NCI-H2029 (cell line): ENCODE measurements around the gene POLN.

Experiments used
- DNase-seq: peaks from one replicate; lab custom pipeline; 2025; lab: John Stamatoyannopoulos, UW

POLN gene

GRCh38 chr4:2069161-2069971, 172.6 kb downstream of the POLN start:
- no peak for DNase-seq

- no peak for DNase-seq
Measured at GRCh38 chr4:2068566-2068965, 173.4 kb downstream of the POLN start.

- DNase-seq, result no peak
Measured at GRCh38 chr4:2068198-2068470, 173.8 kb downstream of the POLN start.

DNA sequence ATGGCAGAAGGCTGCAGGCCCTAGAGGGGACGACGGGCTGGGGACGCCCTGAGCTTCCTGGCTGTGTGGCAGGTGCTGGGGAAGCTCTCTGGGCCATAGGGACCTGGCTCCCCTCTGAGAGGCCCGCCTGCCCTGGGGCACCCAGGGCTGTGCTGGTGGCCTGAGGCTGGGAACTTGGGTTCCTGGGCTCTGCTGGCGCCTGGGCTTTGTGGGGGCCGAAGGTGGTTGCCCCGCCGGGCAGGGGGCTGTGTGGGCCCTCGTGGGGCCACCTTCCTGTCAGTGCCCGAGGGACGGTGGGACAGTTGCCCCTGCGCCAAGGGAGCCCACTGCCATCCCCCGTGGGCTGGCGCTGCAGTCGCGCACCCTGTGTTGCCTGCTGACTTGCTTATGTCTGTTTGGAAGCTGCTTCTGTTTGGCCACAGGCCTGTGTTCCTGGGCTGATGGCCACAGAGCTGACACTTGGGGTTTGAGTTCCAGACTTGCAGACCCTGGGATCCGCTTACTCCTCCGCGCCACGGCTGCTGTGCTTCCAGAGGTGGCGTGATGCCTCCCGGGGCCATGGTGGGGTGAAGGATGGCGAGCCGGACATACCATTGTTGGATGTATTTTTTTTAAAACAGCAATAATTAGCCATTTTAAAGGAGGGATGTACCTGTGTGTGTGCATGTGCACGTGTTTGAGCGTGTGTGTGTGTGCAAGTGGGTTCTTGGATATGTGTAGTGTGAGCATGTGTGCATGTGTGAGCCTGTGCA, 174.3 kb downstream of the POLN start:
- no peak for DNase-seq

DNA sequence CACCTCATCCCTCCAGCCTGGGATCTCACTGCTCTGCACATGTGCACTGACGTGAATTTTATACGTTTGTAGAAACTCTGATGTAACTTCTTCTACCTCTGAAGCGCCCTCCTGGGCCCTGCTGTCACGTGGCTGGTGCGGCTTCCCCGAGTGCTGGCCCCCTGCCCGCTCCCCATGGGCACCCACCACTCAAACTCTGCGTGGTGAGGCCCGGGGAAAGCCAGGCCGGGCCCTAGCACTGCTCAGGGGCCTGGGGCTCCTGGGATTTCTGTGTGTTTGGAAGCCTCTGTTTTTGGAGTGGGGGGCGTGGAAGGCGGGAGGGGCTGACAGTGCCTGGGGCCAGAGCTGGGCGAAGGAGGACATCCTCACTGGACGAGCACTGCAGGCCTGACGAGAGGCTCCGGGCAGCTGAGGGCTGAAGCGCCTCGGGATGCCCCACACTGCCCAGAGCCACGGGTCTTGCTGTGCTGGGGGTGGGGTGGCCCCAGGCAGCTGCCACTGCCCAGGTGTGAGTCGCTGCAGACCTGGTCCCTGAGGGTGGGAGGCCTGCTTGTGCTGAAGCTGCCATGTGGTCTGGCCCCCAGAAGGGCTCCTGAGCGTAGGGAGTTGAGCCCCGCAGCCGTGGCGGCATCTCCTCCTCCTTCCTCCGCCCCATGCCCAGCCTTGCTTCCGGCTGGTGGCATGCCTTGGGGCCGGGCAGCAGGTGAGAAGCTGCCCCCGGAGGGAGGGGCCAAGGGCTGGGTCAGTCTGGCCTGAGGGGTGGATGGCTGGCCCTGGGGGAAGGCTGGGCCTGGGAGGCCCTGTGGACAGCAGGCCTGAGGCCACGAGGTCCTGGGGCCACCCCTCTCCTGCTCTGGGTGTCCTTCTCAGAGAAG, 175.1 kb downstream of the POLN start:
- DNase-seq, result no peak

DNA sequence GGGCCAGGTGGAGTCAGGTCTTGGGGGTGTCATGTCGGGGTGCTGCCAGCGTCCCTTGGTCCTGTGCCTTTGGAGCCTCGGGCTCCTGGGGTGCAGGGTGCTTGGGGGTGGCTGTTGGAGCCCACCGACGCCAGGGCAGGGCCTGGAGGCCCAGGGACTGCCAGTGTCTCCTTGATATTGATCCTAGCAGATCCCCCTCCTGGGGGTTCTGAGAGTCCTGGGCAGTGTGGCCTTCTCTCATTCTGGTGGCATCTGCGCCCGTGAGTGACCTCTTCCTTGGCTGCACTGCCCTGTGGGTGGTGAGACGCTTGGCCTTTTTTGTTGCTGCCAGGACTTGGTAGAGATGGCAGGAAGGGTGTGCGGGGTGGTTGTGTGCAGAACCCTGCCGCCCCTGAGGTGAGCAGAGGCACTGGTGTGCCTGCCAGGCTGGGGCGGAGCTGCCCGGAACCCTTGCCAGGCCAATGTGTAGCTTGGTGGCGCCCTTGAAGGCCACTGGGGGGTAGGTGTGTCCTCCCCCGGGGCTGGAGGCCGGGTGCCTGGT, 175.8 kb downstream of the POLN start:
- no peak for DNase-seq

DNA sequence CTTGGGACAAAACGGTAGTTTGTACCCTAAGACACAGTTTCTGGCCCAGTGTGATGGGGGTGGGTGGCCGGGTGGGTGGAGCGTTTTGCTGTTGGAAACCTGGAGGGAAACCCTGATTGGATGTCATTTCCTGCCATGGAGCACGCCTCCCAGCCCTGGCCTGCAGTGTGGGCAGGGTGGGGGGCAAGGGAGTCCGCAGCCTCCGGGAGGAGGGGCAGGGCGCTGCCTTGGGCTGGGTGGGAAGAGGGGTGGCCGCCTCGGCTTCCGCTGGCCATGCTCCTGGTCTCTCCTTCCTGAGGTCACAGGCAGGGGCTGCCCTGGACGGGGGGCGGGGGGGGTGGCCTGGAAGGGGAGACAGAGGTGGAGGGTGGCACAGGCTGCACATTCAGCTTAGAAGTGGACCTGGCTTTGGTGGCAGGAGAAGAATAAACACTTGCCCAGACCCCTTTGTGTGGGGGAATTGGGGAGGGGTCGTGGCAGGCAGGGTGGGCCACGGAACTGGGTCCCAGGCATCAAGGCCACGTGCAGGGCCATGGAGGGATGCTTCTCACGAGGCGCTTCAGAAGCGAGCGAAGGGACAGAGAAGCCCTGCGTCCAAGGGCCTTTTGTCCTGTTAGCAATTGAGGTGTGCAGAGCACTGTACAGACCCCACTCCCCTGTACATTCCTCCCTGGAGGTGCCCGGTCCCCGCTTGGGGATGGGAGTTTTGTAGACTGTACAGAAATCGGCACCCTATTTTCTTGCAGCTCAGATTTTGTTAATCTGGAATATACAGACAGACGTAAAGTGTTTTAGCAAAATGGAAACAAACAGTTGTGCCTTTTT, 176.6 kb downstream of the POLN start:
- no peak for DNase-seq

DNA sequence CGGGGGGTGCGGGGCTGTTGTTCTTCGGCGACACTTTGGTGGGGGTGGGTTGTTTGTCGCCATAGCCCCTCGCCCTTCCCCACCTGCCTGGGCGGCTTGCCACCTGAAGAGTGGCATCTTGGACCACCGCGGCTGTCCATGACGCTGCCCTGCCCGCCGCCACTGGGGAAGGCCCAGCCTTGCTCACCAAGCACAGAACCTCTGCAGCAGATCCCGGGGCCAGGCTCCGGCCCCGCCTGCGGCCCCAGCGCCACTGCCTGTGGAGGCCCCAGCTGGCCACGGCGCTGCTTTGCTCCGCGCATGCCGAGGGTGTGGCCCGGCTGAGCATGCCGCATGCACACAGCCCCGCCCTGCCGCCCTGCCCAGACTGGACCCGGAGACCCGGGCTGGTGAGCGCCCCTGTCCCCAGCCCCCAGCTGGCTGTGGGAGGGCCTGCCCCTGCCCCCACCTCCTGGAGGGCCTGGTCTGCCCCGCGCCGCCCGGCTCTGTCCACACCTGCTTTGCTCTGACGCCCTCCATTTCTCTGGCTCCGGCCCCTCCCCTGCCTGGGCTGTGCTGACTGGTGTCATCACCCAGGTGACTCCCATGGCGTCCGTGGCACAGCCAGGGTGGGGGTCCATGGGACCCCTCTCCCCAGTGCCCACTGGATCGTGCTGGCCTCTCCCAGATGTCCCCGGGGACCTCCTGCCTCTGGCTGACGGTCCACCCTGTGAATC, 177.5 kb downstream of the POLN start:
- DNase-seq, result no peak

DNA sequence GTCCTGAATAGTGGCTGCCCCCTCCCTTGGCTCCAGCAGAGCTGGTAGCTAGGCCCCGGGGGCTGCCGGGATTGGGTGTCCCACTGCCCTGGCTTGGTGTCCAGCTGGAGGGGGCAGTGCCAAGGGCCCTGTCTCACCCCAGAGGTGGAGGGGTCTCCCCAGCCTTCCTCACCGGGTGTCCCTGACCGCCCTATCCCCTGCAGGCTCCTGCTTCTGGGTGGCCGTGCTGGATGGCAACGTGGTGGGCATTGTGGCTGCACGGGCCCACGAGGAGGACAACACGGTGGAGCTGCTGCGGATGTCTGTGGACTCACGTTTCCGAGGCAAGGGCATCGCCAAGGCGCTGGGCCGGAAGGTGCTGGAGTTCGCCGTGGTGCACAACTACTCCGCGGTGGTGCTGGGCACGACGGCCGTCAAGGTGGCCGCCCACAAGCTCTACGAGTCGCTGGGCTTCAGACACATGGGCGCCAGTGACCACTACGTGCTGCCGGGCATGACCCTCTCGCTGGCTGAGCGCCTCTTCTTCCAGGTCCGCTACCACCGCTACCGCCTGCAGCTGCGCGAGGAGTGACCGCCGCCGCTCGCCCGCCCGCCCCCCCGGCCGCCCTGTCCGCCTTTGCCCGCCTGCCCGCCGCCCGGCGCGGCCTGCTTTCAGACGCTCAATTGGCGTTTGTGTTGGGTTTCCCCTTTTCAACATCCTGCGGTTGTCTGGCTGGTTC, 178.2 kb downstream of the POLN start:
- no peak for DNase-seq

- no peak for DNase-seq
Measured at GRCh38 chr4:2062808-2063524, 179.0 kb downstream of the POLN start.

GRCh38 chr4:2062168-2062807, 179.6 kb downstream of the POLN start:
- DNase-seq, result no peak

DNA sequence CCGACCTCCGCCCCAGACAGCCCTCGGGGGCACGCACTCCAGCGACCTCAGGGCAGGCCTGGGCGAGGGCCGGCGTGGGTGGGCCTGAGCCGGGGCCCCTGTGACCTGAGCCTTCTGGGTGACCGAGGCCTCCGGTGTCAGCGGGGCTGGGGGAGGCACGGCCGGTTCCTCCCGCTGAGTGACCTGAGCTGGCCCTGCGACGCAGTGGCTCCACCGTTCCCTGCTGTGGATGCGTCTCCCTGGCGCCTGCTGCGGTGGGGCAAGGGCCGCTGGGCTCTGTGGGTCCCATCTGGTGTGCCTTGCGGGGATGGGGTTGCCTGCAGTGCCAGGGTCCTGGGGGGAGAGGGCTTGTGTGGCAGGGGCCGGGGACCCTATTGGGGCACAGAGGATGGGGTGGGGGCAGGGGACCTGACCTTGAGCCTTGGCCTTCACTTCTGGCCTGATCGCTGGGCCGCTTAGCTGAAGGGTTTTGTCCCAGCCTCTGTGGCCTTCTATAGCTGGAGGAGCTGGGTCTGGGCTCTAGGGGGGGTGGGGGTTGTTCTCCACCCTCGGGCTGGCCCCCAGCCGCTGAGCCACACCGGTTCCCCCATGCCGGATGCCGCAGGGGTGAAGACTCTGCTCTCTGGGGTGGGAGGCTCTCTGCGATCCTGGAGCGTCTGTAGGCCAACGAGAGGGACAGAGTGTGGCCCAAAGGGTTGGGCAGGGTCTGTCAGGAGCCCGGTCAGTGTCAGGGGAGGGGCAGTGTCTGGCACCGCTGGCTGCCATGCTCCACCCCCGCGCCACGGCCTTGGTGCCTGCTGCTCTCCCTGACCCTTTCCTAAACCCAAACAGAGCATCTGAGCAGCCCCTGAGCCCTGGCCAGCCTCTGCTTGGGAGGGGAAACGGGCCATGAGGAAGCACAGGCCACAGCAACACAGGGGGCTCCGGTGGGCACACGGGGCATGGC, 180.5 kb downstream of the POLN start:
- no peak for DNase-seq

GRCh38 chr4:2060611-2061185, 181.2 kb downstream of the POLN start:
- DNase-seq, result peak; percentile 1

DNA sequence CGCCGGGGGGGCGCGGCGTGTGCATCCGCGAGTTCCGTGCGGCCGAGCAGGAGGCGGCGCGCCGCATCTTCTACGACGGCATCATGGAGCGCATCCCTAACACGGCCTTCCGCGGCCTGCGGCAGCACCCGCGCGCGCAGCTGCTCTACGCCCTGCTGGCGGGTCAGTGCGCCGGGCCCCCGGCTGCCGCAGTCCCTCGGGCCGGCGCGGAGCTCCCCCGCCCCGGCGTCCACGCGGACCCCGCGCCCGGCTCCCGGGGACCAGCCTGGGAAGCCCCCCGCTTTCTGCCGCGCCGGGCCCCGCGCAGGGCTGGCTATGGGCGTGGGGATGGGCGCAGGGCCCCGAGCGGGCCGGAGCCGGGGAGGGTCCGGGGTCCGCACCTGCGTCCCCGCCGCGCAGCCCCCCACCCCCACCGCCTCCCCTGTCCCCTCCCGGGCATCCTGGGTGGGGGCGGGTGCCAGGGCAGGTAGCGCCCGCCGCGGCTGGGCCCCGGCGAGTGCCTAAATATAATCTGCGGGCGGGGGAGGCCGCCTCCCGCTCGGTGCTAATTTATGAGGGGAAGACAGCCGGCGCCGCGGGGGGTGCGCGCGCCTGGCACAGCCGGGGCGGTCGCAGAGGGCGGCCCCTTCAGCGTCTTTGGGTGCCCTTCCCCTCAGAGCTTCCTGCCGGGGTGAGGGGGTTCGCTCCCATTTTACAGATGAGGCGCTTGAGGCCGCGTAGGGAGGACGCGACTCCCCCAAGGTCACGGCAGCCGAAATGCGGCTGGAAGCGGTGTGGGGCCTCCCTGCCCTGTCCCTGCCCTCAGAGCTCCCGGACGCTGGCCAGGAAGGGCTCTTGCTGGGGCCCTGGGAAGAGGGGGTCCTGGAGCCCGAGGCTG, 182.0 kb downstream of the POLN start:
- no peak for DNase-seq

DNA sequence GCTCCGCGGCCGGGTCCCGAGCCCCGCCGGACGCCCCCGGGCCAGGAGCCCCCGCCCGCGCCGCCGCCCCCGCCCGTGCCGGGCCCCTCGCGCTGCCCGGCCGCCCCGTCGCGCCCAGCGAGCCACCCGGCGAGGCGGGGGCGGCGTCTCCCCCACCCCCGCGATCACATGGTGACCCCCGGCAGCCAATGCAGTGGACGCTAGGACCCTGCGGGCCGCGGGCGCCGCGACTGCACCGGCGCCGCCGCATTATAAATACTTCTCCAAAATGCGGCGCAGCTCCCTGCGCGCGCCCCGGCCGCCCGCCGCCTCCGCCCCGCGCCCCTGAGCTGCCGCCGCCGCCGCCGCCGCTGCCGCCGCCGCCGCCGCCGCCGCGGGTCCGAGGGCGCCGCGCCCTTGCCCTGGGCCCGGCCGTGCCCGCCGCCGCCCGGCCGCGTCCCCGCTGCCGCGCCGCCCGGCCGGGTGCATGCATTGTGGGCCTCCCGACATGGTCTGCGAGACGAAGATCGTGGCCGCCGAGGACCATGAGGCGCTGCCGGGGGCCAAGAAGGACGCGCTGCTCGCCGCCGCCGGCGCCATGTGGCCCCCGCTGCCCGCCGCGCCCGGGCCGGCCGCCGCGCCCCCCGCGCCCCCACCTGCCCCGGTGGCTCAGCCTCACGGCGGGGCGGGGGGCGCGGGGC, 182.7 kb downstream of the POLN start, which contains the start of gene NAT8L:
Gene NAT8L, plus strand, starts transcription at position 282 of the 680 bp plus-strand sequence. Its CDS starts 185 bp downstream, at position 467.
- DNase-seq, result no peak
